Measurements from ENCODE around the gene IFT81. TPM values are rescaled to one million over a fixed set of nuclear protein-coding genes. Genes with fewer than 3 reads are reported as not detected.

The IFT81 gene
- total and polyA plus RNA-seq, 2 of the 13 experiments (the other 11 are each of a cell fraction or from before 2014, with no cell fraction given) = 4.2 to 13.0 TPM

DNA sequence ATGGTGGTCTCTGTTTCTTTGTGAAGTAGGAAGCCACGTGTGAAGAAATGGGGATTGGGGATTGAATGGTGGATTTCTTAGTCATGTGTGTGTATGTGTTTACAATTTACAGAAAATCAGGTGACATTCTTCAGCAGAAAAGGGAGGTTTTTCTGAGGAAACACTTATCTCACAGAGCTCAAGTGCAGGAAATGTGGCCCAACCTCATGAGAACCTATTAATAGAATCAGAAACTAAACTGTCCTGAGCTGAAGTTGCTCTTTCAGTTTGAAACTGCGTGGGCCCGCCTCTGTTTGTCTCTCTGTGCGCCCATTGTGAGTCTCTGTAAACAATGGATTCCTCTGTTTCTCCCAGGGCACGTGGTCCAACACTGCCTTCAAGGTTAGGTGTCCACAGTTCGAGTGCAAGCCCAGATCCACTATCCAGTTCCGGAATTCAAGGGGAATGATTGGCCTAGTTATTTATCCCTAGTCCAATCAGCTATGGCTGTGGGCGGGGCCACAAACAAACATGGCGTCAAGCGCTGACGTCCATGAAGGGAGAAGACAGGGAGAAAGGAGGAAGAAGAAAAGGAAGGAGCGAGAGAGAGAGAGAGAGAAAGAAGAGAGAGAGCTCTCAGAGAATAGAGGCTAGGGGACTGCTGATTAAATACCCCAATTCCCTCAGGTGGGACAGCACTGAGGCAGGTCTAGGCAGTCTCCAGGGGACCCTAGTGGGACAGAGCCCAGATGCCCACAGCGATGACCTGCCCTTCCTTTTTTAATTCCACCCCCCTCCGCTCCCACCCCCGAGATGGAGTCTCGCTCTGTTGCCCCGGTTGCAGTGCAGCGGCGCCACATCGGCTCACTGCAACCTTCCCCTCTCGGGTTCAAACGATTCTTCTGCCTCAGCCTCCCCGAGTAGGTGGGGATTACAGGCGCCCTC lies 44.4 kb upstream of the IFT81 start (continued):
- no peak for TF ChIP-seq ZBTB40 (IDR thresholded peaks at IDR 0.05)
- peak; percentile 37; the same call in 1 of the 2 replicates for TF ChIP-seq ZBTB40 (CRISPR knock-in tag; IDR thresholded peaks at IDR 0.05)
- TF ChIP-seq ZNF253 (CRISPR knock-in tag; IDR thresholded peaks at IDR 0.05; ENCODE audit: borderline replicate concordance) = 0 out of 2 replicates have a peak, but pooled peaks have one; percentile 4
- TF ChIP-seq SRSF4 (IDR thresholded peaks at IDR 0.05; ENCODE audit: low read depth, low read length, poor library complexity, severe bottlenecking) = no peak
- TF ChIP-seq ATAD3A (CRISPR knock-in tag; IDR thresholded peaks at IDR 0.05) = no peak
- peak; percentile 40; the same call in 1 of the 2 replicates for TF ChIP-seq HMG20A (CRISPR knock-in tag; IDR thresholded peaks at IDR 0.05; ENCODE audit: borderline replicate concordance)
- peak; percentile 70 for TF ChIP-seq POLR2G (IDR thresholded peaks at IDR 0.05; ENCODE audit: low read depth, low read length)
- TF ChIP-seq MTA3 (CRISPR knock-in tag; IDR thresholded peaks at IDR 0.05) = no peak
- TF ChIP-seq ATF7-NPFF (CRISPR knock-in tag; IDR thresholded peaks at IDR 0.05; ENCODE audit: low read depth) = no peak
- no peak for TF ChIP-seq IRX3 (CRISPR knock-in tag; IDR thresholded peaks at IDR 0.05; ENCODE audit: borderline replicate concordance, low read depth)
- TF ChIP-seq SP5 (CRISPR knock-in tag; IDR thresholded peaks at IDR 0.05; ENCODE audit: borderline replicate concordance, low read depth) = peak; percentile 10; the same call in 1 of the 2 replicates
- TF ChIP-seq, protein P1, sequence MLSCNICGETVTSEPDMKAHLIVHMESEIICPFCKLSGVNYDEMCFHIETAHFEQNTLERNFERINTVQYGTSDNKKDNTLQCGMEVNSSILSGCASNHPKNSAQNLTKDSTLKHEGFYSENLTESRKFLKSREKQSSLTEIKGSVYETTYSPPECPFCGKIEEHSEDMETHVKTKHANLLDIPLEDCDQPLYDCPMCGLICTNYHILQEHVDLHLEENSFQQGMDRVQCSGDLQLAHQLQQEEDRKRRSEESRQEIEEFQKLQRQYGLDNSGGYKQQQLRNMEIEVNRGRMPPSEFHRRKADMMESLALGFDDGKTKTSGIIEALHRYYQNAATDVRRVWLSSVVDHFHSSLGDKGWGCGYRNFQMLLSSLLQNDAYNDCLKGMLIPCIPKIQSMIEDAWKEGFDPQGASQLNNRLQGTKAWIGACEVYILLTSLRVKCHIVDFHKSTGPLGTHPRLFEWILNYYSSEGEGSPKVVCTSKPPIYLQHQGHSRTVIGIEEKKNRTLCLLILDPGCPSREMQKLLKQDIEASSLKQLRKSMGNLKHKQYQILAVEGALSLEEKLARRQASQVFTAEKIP (CRISPR knock-in tag; IDR thresholded peaks at IDR 0.05; ENCODE audit: borderline replicate concordance) = no peak
- TF ChIP-seq MAFG (CRISPR knock-in tag; IDR thresholded peaks at IDR 0.05) = no peak
- TF ChIP-seq MBNL3 (CRISPR knock-in tag; conservative IDR thresholded peaks at IDR 0.05) = no peak
- no peak for TF ChIP-seq SRF (IDR thresholded peaks at IDR 0.05; ENCODE audit: low read depth, low read length)
- no peak for TF ChIP-seq ZNF691 (CRISPR knock-in tag; IDR thresholded peaks at IDR 0.05; ENCODE audit: borderline replicate concordance, low read depth)
- TF ChIP-seq GLI4 (CRISPR knock-in tag; IDR thresholded peaks at IDR 0.05; ENCODE audit: borderline replicate concordance) = no peak
- TF ChIP-seq ZNF549 (CRISPR knock-in tag; IDR thresholded peaks at IDR 0.05) = no peak

All from HepG2 (cell line).